GM18907 (cell line): ENCODE data around the gene RNASEH2C.
"Not testable (repeated sequence)": the region's sequence is repeated elsewhere in the genome, so short reads cannot be mapped to it uniquely, and the experiment has no call there.

Source experiments
- ATAC-seq: cut with Tn5 transposase; IDR thresholded peaks from one replicate; pipeline ENCODE4 v1.9.1; 2021; ENCODE audit warnings: mild to moderate bottlenecking, moderate library complexity; ENCODE audit not compliant: unreplicated experiment

Gene RNASEH2C

DNA sequence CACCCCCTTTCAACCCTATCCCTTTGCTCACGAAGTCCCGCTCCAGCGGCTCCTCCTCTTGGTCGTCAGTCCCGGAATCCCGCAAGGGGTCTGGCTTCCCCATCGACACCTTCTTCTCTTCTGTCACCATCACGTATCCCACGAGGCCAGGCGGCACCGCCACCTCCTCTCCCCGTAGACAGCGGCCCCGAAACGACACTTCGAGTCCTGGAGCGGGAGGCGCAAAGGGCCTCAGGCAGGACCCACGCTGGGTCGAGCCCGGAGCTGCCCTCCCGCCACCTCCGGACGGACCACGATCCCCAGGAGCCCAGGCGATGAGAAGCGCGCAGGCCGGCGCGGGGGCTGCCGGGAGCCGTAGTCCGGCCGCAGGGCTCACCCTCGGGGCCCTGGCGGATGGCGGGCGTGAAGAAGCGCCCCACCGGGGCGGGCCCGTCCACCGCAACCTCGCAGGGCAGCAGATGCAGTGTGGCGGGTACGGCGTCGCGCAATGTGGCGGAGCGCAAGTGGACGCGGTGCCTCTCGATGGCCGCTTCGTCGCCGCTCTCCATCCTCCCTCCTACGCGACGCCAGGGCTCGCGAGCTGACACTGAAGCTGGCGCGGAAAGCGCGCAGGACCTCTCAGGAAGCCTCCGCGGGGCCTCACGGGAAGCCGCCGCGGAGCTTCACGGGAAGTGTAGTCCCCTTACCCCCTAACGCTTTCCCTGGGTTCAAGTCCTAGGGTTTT lies at the start of gene RNASEH2C:
TSS of gene RNASEH2C (minus strand) at position 588 of the 724 bp plus-strand sequence. CDS start at position 548, 40 bp downstream.
- ATAC-seq = peak; percentile 71

GRCh38 chr11:65767806-65768205 lies 47.2 kb upstream of the RNASEH2C start:
- not testable (repeated sequence) for ATAC-seq

GRCh38 chr11:65767406-65767805 lies 46.8 kb upstream of the RNASEH2C start:
- ATAC-seq = no peak

DNA sequence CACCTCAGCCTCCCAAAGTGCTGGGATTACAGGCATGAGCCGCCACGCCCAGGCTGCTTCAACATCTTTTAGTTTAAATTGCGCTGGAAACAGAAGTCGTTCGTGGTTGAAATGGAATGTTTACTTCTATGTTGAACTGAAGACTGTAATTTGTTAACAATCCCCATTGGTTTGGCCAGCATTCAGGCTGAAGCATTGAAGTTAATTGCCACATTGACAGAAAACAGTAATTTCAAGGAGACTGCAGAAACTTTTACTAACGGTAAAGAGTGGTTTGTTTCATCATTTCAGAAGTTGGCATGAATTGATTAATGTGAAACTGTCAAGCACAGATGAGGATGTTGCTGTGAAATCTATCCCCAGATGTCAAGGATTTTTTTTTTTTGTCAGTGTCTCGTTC lies 45.9 kb upstream of the RNASEH2C start:
- no peak for ATAC-seq

GRCh38 chr11:65764434-65764833 lies 43.8 kb upstream of the RNASEH2C start:
- ATAC-seq = no peak

- not testable (repeated sequence) for ATAC-seq
These were observed 42.2 kb upstream of the RNASEH2C start for GRCh38 chr11:65762816-65763215.

GRCh38 chr11:65762169-65762568 lies 41.6 kb upstream of the RNASEH2C start:
- ATAC-seq = not testable (repeated sequence)

- no peak for ATAC-seq
These were observed 24.5 kb upstream of the RNASEH2C start for GRCh38 chr11:65745049-65745448.

DNA sequence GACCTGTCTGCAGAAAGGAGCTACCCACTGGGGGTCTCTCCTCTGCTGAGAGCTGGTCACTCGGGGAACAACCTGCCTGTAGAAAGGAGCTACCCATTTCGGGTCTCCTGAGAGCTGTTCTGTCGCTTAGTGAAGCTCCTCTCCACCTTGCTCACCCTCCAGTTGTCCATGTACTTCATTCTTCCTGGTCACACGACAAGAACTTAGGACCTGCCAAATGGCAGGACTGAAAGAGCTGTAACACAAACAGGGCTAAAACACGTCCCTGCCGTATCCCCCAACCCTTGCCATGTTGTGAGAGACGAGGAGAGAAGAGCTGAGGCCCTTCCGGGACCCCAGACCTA lies 24.1 kb upstream of the RNASEH2C start:
- ATAC-seq = no peak

DNA sequence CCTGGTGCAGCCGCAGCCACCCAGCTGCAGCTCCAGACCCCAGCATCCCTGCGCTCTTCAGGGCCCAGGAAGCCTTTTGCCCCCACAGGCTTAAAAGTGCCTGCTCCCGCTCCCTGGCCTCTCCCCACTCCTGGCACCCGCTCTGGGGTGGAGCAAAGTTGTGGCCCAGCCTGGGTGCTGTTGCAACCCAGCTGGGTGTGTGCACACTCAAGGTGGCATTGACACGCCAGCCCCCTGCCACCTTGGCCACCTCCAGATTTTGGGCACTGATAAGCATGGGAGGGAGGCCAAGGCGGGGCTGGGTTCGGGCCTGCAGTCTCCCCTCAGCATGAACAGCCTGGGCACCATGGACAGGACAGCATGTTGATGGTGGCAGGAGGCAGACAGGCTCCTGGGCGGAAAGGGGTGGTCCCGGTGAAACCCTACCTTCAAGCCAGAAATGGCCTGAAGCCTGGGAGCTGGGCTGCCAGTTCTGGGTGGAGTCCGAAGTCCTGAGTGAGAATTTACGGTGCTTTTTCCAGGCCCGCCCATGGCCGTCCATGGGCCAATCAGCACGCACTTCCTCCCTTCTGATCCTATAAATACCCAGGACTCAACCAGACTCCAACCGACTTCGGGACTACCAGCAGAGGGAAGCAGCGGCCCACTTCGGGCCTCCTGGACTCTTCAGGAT lies 23.6 kb upstream of the RNASEH2C start:
- ATAC-seq = no peak

- ATAC-seq = no peak
These were observed 23.1 kb upstream of the RNASEH2C start for GRCh38 chr11:65743681-65744025.

DNA sequence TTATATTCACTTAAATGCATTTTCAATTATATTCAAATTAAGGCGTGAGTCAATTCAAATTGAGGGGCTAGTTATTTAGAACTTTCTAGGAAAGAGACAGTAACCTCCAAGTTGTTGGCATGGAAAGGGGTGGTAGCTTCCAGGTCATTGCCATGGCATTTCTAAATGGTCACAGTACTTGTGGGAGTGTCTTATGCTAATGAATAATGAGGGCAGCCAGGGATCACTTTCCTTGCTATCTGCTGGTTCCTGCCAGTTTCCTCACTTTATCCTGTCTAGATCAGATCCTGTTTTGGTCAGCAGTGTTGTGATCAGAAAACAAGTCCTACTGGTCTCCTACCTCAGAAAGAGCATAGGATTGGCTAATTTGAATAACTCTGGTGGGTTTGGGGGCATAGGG lies 21.8 kb upstream of the RNASEH2C start:
- no peak for ATAC-seq

DNA sequence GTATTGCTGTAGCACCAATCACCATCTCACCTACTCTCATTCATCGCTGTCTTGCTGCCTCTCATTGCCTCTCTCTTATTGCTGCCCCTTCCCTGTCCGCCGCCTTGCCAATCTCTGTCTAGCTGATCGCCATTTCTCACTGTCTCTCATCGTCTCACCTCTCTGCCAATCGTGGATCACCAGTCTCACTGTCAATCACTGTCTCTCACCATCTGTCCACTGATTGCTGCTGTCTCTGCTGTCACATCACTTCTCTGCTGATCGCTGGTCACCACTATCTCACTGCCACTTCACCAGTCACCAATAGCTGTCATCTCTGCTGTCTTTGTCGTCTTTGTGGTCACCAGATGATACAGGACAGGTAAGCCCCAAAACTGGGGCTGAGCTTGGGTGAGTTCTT lies 20.6 kb upstream of the RNASEH2C start:
- ATAC-seq = no peak

DNA sequence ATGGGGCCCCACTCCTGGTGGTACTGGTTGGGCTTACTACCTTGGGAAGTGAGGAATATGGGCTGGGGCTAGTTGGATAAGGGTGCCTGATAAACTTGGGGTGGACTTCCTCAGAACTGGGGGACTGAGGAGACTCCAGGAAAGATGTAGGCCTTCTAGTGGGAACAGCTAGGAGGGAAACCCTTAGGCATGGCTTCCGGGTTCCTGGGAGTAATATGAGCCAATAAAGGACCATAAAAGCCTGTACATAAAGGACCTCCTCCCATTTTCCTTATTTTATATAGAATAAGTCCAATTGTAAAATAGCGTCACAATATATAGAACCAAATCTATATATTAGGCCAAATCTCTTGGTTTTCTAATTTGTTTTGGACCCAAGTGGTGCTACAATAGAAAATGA lies 18.4 kb upstream of the RNASEH2C start:
- ATAC-seq = no peak

- ATAC-seq = no peak
These were observed 16.2 kb upstream of the RNASEH2C start for GRCh38 chr11:65736810-65737209.

DNA sequence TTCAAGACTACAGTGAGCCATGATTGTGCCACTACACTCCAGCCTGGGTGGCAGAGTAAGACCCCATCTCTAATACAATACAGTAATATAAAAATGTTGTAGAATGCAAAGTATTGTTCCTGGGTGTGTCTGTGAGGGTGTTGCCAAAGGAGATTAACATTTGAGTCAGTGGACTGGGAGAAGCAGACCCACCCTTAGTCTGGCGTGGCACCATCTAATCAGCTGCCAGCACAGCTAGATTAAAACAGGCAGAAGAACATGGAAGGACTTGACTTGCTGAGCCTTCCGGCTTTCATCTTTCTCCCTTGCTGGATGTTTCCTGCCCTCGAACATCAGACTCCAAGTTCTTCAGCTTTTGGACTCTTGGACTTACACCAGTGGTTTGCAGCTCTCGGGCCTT lies 14.5 kb upstream of the RNASEH2C start:
- not testable (repeated sequence) for ATAC-seq

DNA sequence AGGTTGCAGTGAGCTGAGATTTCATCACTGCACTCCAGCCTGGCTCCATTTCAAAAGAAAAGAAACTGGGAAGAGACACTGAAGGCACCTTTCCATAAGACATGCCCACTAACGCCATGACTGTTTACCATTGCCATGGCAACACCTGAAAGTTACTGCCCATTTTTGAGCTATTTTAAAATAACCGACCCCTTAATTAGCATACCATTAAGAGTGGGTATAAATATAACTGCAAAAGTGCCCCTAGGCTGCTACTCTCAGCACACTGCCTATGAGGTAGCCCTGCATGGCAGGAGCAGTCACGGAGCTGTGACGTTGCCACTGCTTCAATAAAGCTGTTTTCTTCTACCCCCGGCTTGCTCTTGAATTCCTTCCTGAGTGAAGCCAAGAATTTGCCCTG lies 9.9 kb upstream of the RNASEH2C start:
- no peak for ATAC-seq

DNA sequence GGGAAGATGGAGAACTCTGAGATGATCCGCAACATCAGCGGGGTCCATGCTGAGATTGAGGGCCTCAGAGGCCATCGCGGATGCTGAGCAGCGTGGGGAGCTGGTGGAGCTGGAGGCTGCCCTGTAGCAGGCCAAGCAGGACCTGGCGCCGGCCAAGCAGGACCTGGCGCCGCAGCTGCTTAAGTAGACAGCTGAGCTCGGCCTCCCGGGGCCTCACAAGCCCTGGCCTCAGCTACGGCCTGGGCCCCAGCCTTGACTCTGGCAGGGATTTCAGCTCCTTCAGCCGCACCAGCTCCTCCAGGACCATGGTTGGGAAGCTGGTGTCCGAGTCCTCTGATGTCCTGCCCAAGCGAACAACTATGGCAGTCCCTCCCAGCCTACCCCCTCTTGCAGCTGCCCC lies 7.3 kb upstream of the RNASEH2C start:
- no peak for ATAC-seq

DNA sequence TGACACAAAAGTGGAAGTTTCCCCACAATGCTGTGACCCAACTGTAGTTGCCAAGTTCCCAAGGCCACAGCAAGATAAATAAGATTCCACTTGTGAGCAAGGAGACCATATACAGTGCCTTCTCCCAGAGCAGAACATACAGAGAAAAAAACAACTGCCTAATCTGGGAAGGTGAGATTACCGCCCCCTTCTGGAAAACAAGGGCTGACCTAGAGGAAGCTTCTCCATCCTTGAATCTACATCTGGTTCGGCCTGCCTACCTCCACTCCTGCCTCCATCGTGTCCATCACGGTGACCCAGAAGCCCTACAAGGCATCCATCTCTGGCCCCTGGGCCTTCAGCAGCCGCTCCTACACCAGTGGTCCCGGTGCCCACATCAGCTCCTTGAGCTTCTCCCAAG lies 6.1 kb upstream of the RNASEH2C start:
- ATAC-seq = no peak

GRCh38 chr11:65722261-65722660 lies 1.7 kb upstream of the RNASEH2C start:
- ATAC-seq = no peak

DNA sequence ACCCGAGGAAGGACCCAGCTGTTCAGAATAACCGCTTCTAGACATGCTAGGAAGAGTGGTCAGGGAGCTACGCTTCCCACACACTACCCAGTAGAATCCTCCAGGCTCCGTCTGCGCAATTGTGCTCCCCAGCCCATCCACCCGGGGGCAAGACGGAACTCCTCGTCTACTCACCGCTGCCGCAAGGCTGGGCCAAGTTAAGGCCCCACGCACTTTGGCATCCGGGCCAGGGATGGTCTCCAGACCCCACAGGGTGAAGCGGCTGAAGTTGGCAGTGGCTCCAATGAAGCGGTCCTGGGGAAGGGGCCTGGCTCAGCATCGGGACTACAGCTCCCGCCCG lies 757 bp downstream of the RNASEH2C start:
- peak; percentile 30 for ATAC-seq

DNA sequence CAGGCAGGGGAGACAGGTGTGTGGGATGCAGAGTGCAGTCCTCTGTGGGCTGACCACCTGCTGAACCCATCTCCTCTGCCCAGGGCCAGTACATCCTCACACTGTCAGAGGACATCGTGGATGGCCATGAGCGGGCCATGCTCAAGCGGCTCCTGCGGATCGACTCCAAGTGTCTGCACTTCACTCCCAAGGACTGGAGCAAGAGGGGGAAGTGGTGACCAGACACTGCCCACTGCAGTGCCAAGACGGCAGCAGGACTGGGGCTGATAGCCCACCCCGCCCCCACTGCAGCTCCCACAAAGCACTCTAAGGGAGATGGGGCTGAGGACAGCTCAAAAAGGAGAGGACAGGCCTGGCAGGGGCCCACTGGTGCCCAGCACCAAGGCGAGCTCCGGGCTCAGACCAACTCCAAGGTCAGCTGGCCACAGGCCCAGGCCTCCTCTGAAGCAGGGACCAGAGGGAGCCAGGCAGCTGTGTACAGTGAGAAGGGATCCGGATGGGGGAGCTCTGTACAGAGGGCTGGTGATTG lies 1.6 kb downstream of the RNASEH2C start:
- ATAC-seq = no peak

GRCh38 chr11:65718531-65718930 lies 2.1 kb downstream of the RNASEH2C start:
- ATAC-seq = no peak
